Nephron (organoid): ENCODE measurements around the gene CHRNA4.

Experiments used
- H3K27ac Mint-ChIP-seq, 3 experiments: 2 replicates each; pipeline ENCODE4 v1.8.0; 2020; ENCODE audit warnings: mixed read lengths in 3 of 3, mild to moderate bottlenecking in 2 of 3, moderate library complexity in 1 of 3
- H3K27me3 Mint-ChIP-seq: 2 replicates; pipeline ENCODE4 v1.8.0; 2021; ENCODE audit warnings: low read depth, mild to moderate bottlenecking, moderate library complexity, mixed read lengths
- H3K36me3 Mint-ChIP-seq: 2 replicates; pipeline ENCODE4 v1.8.0; 2020; ENCODE audit warnings: low read depth, mixed read lengths
- H3K4me1 Mint-ChIP-seq: 2 replicates; pipeline ENCODE4 v1.8.0; 2020; ENCODE audit warnings: mixed read lengths
- H3K4me3 Mint-ChIP-seq, 3 experiments: 2 replicates each; pipeline ENCODE4 v1.8.0; 2020; ENCODE audit warnings: mild to moderate bottlenecking in 3 of 3, mixed read lengths in 3 of 3, moderate library complexity in 2 of 3
- H3K9me3 Mint-ChIP-seq: 2 replicates; pipeline ENCODE4 v1.8.0; 2020; ENCODE audit warnings: mixed read lengths
- CTCF ChIP-seq, 3 experiments: fragments of 200-600 bp; sonication (generic); IDR thresholded peaks; one replicate each; pipeline ENCODE4 v1.5.0; 2021; ENCODE audit warnings: antibody characterized with exemption in 3 of 3; ENCODE audit not compliant: unreplicated experiment in 3 of 3

The CHRNA4 gene

GRCh38 chr20:63332488-63333240, 28.5 kb downstream of the CHRNA4 start:
- no peak for TF ChIP-seq CTCF (IDR thresholded peaks at IDR 0.05; ENCODE audit: unreplicated experiment in 3 of 3)
- Mint-ChIP-seq H3K36me3 (peaks cover 9% of the 10 kb centered on the region), H3K27me3 (peaks cover 18% of the 10 kb centered on the region), H3K4me3 (no peak overlapping the region), H3K27ac (no peak overlapping the region), H3K4me1 (peaks cover 30% of the 10 kb centered on the region), H3K9me3 (peaks cover 7% of the 10 kb centered on the region)

- Mint-ChIP-seq H3K4me1 (peaks cover 22% of the 10 kb centered on the region), H3K36me3 (peaks cover 9% of the 10 kb centered on the region)
These were observed 29.3 kb downstream of the CHRNA4 start for GRCh38 chr20:63331741-63332400.

GRCh38 chr20:63330940-63331339, 30.2 kb downstream of the CHRNA4 start:
- H3K4me3 Mint-ChIP-seq, result no peak overlapping the region
- H3K27me3 Mint-ChIP-seq, result peaks cover 14% of the 10 kb centered on the region
- H3K9me3 Mint-ChIP-seq, result peaks cover 7% of the 10 kb centered on the region
- H3K27ac Mint-ChIP-seq, result peak overlapping the region; percentile 62 to 77 (median 71)
- peaks cover 16% of the 10 kb centered on the region for H3K4me1 Mint-ChIP-seq
- no peak for TF ChIP-seq CTCF (IDR thresholded peaks at IDR 0.05; ENCODE audit: unreplicated experiment in 3 of 3)
- peaks cover 9% of the 10 kb centered on the region for H3K36me3 Mint-ChIP-seq

More at GRCh38 chr20:63331741-63332400, 29.3 kb downstream of the CHRNA4 start:
- Mint-ChIP-seq H3K9me3 (peaks cover 7% of the 10 kb centered on the region), H3K27ac (peak overlapping the region; percentile 20 to 77 (median 33)), H3K4me3 (peak overlapping the region in 1 of 3 experiments; percentile 6), H3K27me3 (peaks cover 18% of the 10 kb centered on the region)
- no peak for TF ChIP-seq CTCF (IDR thresholded peaks at IDR 0.05; ENCODE audit: unreplicated experiment in 3 of 3)

GRCh38 chr20:63330084-63330760, 30.9 kb downstream of the CHRNA4 start:
- H3K4me3 Mint-ChIP-seq, result no peak overlapping the region
- peaks cover 10% of the 10 kb centered on the region for H3K4me1 Mint-ChIP-seq
- TF ChIP-seq CTCF (IDR thresholded peaks at IDR 0.05; ENCODE audit: unreplicated experiment in 3 of 3), result no peak
- peaks cover 6% of the 10 kb centered on the region for H3K36me3 Mint-ChIP-seq
- H3K9me3 Mint-ChIP-seq, result peaks cover 7% of the 10 kb centered on the region
- peak overlapping the region; percentile 62 to 77 (median 71) for H3K27ac Mint-ChIP-seq
- peaks cover 9% of the 10 kb centered on the region for H3K27me3 Mint-ChIP-seq

GRCh38 chr20:63329331-63330083, 31.6 kb downstream of the CHRNA4 start:
- no peak for TF ChIP-seq CTCF (IDR thresholded peaks at IDR 0.05; ENCODE audit: unreplicated experiment in 3 of 3)
- Mint-ChIP-seq H3K4me1 (peaks cover 10% of the 10 kb centered on the region), H3K4me3 (no peak overlapping the region), H3K9me3 (peaks cover 7% of the 10 kb centered on the region), H3K36me3 (peaks cover 6% of the 10 kb centered on the region), H3K27ac (no peak overlapping the region), H3K27me3 (peaks cover 9% of the 10 kb centered on the region)
